ENCODE results near the gene GLI3.

- TF ChIP-seq ZNF274 (IDR thresholded peaks at IDR 0.05; ENCODE audit: low read depth, low read length) (no peak), SUZ12 (IDR thresholded peaks at IDR 0.05; ENCODE audit: extremely low read depth, insufficient read depth, insufficient read length) (no peak)
Observed at GRCh38 chr7:42168512-42168911, 68.5 kb downstream of the GLI3 start.
